Naive B cell (primary cell): ENCODE data around the gene EVPLL. TPM values are rescaled to one million over a fixed set of nuclear protein-coding genes. Genes with fewer than 3 reads are reported as not detected.
"Not testable (repeated sequence)": the region's sequence is repeated elsewhere in the genome, so short reads cannot be mapped to it uniquely, and the experiment has no call there.

Experiments used
- ATAC-seq, 2 donors: fragments of 150-1000 bp; cut with Tn5 transposase; 2 replicates each; pipeline ENCODE4 v1.10.0; 2021; ENCODE audit warnings: low read depth in 2 of 2, mild to moderate bottlenecking in 2 of 2, moderate library complexity in 2 of 2
- DNase-seq: peaks from one replicate; pipeline ENCODE4 v3.0.0; 2022
- H3K27ac Mint-ChIP-seq, 6 donors: one replicate each; pipeline ENCODE4 v1.8.0; 2020 to 2022; ENCODE audit warnings: mild to moderate bottlenecking in 6 of 6, mixed read lengths in 6 of 6, moderate library complexity in 5 of 6, inconsistent platforms in 2 of 6
- H3K27me3 Mint-ChIP-seq, 3 donors: one replicate each; pipeline ENCODE4 v1.8.0; 2021 to 2022; ENCODE audit warnings: mixed read lengths in 3 of 3, mild to moderate bottlenecking in 1 of 3
- H3K36me3 Mint-ChIP-seq, 2 donors: one replicate each; pipeline ENCODE4 v1.8.0; 2020 to 2022; ENCODE audit warnings: mixed read lengths in 2 of 2, inconsistent platforms in 1 of 2, mild to moderate bottlenecking in 1 of 2
- H3K4me1 Mint-ChIP-seq, 3 donors: one replicate each; pipeline ENCODE4 v1.8.0; 2020 to 2022; ENCODE audit warnings: mixed read lengths in 3 of 3, inconsistent platforms in 1 of 3, mild to moderate bottlenecking in 1 of 3, moderate library complexity in 1 of 3
- H3K4me3 Mint-ChIP-seq, 8 donors: one replicate each; pipeline ENCODE4 v1.8.0; 2020 to 2022; ENCODE audit warnings: mild to moderate bottlenecking in 8 of 8, mixed read lengths in 8 of 8, moderate library complexity in 8 of 8, inconsistent platforms in 2 of 8
- H3K9me3 Mint-ChIP-seq, 7 donors: one replicate each; pipeline ENCODE4 v1.8.0; 2020 to 2022; ENCODE audit warnings: mixed read lengths in 7 of 7, mild to moderate bottlenecking in 5 of 7, inconsistent platforms in 2 of 7, moderate library complexity in 1 of 7
- polyA plus RNA-seq, 6 donors: library from polyadenylated mRNA; unstranded; fragments of 300-500 nt; fragmentation: Illumina TruSeq; gene quantifications; one replicate each; pipeline ENCODE4 v1.2.3, GENCODE V29; 2021; ENCODE audit warnings: low read depth in 6 of 6

EVPLL gene
- polyA plus RNA-seq, 6 donors from 2014 or later, result not detected

GRCh38 chr17:18381953-18382245 lies 4.3 kb downstream of the EVPLL start:
- no peak for DNase-seq
- H3K27ac Mint-ChIP-seq, result peak overlapping the region in 1 of 6 donors; percentile 88
- peak overlapping the region in 3 of 8 donors; percentile 7 to 79 (median 66) for H3K4me3 Mint-ChIP-seq
- H3K36me3 Mint-ChIP-seq, result peaks cover 0 to 9% of the 10 kb centered on the region in 2 donors
- ATAC-seq, result no peak
- peaks cover 15 to 27% (median 23%) of the 10 kb centered on the region in 3 donors for H3K27me3 Mint-ChIP-seq
- peaks cover 16 to 19% (median 17%) of the 10 kb centered on the region in 3 donors for H3K4me1 Mint-ChIP-seq
- H3K9me3 Mint-ChIP-seq, result no peaks in the 10 kb centered on the region

GRCh38 chr17:18382441-18383078 lies 5.0 kb downstream of the EVPLL start:
- Mint-ChIP-seq H3K9me3 (no peaks in the 10 kb centered on the region), H3K4me1 (peaks cover 9 to 16% (median 10%) of the 10 kb centered on the region in 3 donors), H3K27me3 (peaks cover 15 to 27% (median 23%) of the 10 kb centered on the region in 3 donors), H3K4me3 (peak overlapping the region in 2 of 8 donors; percentile 29 to 49), H3K27ac (no peak overlapping the region), H3K36me3 (peaks cover 0 to 9% of the 10 kb centered on the region in 2 donors)
- no peak for ATAC-seq
- no peak for DNase-seq

- H3K9me3 Mint-ChIP-seq, H3K36me3 Mint-ChIP-seq, H3K27ac Mint-ChIP-seq, DNase-seq: not testable (repeated sequence)
- ATAC-seq, result peak; percentile 41 to 70
- H3K4me1 Mint-ChIP-seq, result peaks cover 6 to 14% (median 9%) of the 10 kb centered on the region in 3 donors
- H3K27me3 Mint-ChIP-seq, result peaks cover 15 to 27% (median 23%) of the 10 kb centered on the region in 3 donors
- H3K4me3 Mint-ChIP-seq, result peak overlapping the region in 1 of 8 donors; percentile 49
These were observed 5.5 kb downstream of the EVPLL start for GRCh38 chr17:18383079-18383481.

- not testable (repeated sequence) for H3K27ac Mint-ChIP-seq, H3K9me3 Mint-ChIP-seq, ATAC-seq, DNase-seq, H3K36me3 Mint-ChIP-seq
- Mint-ChIP-seq H3K4me1 (peaks cover 12 to 14% (median 14%) of the 10 kb centered on the region in 3 donors), H3K27me3 (peaks cover 15 to 27% (median 23%) of the 10 kb centered on the region in 3 donors), H3K4me3 (peak overlapping the region in 1 of 8 donors; percentile 5)
These were observed 6.7 kb downstream of the EVPLL start for GRCh38 chr17:18384271-18384670.

- ATAC-seq, H3K9me3 Mint-ChIP-seq, H3K36me3 Mint-ChIP-seq, DNase-seq, H3K4me1 Mint-ChIP-seq, H3K4me3 Mint-ChIP-seq, H3K27me3 Mint-ChIP-seq, H3K27ac Mint-ChIP-seq: not testable (repeated sequence)
These were observed 10.0 kb downstream of the EVPLL start for GRCh38 chr17:18387583-18387982.

- not testable (repeated sequence) for H3K9me3 Mint-ChIP-seq, ATAC-seq, H3K4me3 Mint-ChIP-seq, H3K27me3 Mint-ChIP-seq, H3K27ac Mint-ChIP-seq, DNase-seq, H3K36me3 Mint-ChIP-seq, H3K4me1 Mint-ChIP-seq
These were observed 10.7 kb downstream of the EVPLL start for GRCh38 chr17:18388266-18388665.

GRCh38 chr17:18388728-18389127 lies 11.2 kb downstream of the EVPLL start:
- not testable (repeated sequence) for H3K27me3 Mint-ChIP-seq, H3K4me3 Mint-ChIP-seq, DNase-seq, H3K36me3 Mint-ChIP-seq, H3K27ac Mint-ChIP-seq, H3K9me3 Mint-ChIP-seq, H3K4me1 Mint-ChIP-seq
- peak; percentile 99 for ATAC-seq

GRCh38 chr17:18401872-18402590 lies 24.5 kb downstream of the EVPLL start:
- H3K4me1 Mint-ChIP-seq, DNase-seq, H3K9me3 Mint-ChIP-seq, H3K27me3 Mint-ChIP-seq, H3K27ac Mint-ChIP-seq, H3K36me3 Mint-ChIP-seq, H3K4me3 Mint-ChIP-seq, ATAC-seq: not testable (repeated sequence)

- not testable (repeated sequence) for H3K4me3 Mint-ChIP-seq, H3K4me1 Mint-ChIP-seq, DNase-seq, H3K36me3 Mint-ChIP-seq, H3K27ac Mint-ChIP-seq, H3K9me3 Mint-ChIP-seq, H3K27me3 Mint-ChIP-seq
- peak; percentile 28 to 35 for ATAC-seq
These were observed 25.6 kb downstream of the EVPLL start for GRCh38 chr17:18403166-18403565.

GRCh38 chr17:18403604-18404003 lies 26.0 kb downstream of the EVPLL start:
- H3K36me3 Mint-ChIP-seq, H3K27me3 Mint-ChIP-seq, DNase-seq, H3K27ac Mint-ChIP-seq, H3K4me1 Mint-ChIP-seq, H3K9me3 Mint-ChIP-seq, H3K4me3 Mint-ChIP-seq: not testable (repeated sequence)
- ATAC-seq, result peak; percentile 58 to 64

- not testable (repeated sequence) for H3K36me3 Mint-ChIP-seq, H3K27me3 Mint-ChIP-seq, DNase-seq, H3K9me3 Mint-ChIP-seq
- ATAC-seq, result peak in 1 of 2 donors; percentile 13
- H3K4me3 Mint-ChIP-seq, result peak overlapping the region in 2 of 8 donors; percentile 29 to 83
- peak overlapping the region in 1 of 6 donors; percentile 24 for H3K27ac Mint-ChIP-seq
- H3K4me1 Mint-ChIP-seq, result peaks cover 13 to 28% (median 17%) of the 10 kb centered on the region in 3 donors
These were observed 31.3 kb downstream of the EVPLL start for GRCh38 chr17:18408906-18409305.

GRCh38 chr17:18409321-18409720 lies 31.7 kb downstream of the EVPLL start:
- H3K36me3 Mint-ChIP-seq, H3K27me3 Mint-ChIP-seq, H3K27ac Mint-ChIP-seq, DNase-seq, ATAC-seq, H3K9me3 Mint-ChIP-seq: not testable (repeated sequence)
- Mint-ChIP-seq H3K4me3 (peak overlapping the region in 3 of 8 donors; percentile 29 to 83 (median 47)), H3K4me1 (peaks cover 13 to 28% (median 16%) of the 10 kb centered on the region in 3 donors)

GRCh38 chr17:18410736-18411135 lies 33.2 kb downstream of the EVPLL start:
- not testable (repeated sequence) for H3K27me3 Mint-ChIP-seq, H3K9me3 Mint-ChIP-seq, H3K36me3 Mint-ChIP-seq, ATAC-seq, DNase-seq
- peaks cover 13 to 28% (median 14%) of the 10 kb centered on the region in 3 donors for H3K4me1 Mint-ChIP-seq
- peak overlapping the region in 5 of 6 donors; percentile 42 to 89 (median 65) for H3K27ac Mint-ChIP-seq
- peak overlapping the region; percentile 77 to 99 (median 92) for H3K4me3 Mint-ChIP-seq

GRCh38 chr17:18411377-18411864 lies 33.8 kb downstream of the EVPLL start:
- peak overlapping the region; percentile 90 to 99 (median 96) for H3K4me3 Mint-ChIP-seq
- H3K27me3 Mint-ChIP-seq, H3K36me3 Mint-ChIP-seq, H3K9me3 Mint-ChIP-seq: not testable (repeated sequence)
- peaks cover 13 to 28% (median 14%) of the 10 kb centered on the region in 3 donors for H3K4me1 Mint-ChIP-seq
- DNase-seq (peak; percentile 20), ATAC-seq (peak; percentile 32)
- H3K27ac Mint-ChIP-seq, result peak overlapping the region; percentile 89 to 97 (median 93)
